BLaER1 (cell line): ENCODE data around the gene LRRC38.
A peak's percentile ranks its signal among the peaks of the same experiment; 100 is the strongest.

Experiments used
- H3K27ac ChIP-seq: shearing (Covaris generic); formaldehyde crosslinking; 2 replicates; pipeline ENCODE4 v1.8.1; 2022
- H3K27me3 ChIP-seq: shearing (Covaris generic); formaldehyde crosslinking; 2 replicates; pipeline ENCODE4 v1.8.1; 2022
- H3K36me3 ChIP-seq: shearing (Covaris generic); formaldehyde crosslinking; 2 replicates; pipeline ENCODE4 v1.8.1; 2022
- H3K4me1 ChIP-seq: shearing (Covaris generic); formaldehyde crosslinking; 2 replicates; pipeline ENCODE4 v1.8.1; 2022
- H3K4me2 ChIP-seq: shearing (Covaris generic); formaldehyde crosslinking; 2 replicates; pipeline ENCODE4 v1.8.1; 2022
- H3K4me3 ChIP-seq: shearing (Covaris generic); formaldehyde crosslinking; 2 replicates; pipeline ENCODE4 v1.8.1; 2022
- H3K9ac ChIP-seq: shearing (Covaris generic); formaldehyde crosslinking; 2 replicates; pipeline ENCODE4 v1.8.1; 2022
- H3K9me3 ChIP-seq: shearing (Covaris generic); formaldehyde crosslinking; 2 replicates; pipeline ENCODE4 v1.8.1; 2022
- H4K20me1 ChIP-seq: shearing (Covaris generic); formaldehyde crosslinking; 2 replicates; pipeline ENCODE4 v1.8.1; 2022
- Cebpa-rat ChIP-seq: shearing (Covaris generic); IDR thresholded peaks from 2 replicates; pipeline ENCODE4 v1.8.1; 2022

LRRC38 gene

GRCh38 chr1:13520985-13521384 lies 7.2 kb upstream of the LRRC38 start:
- Histone ChIP-seq H3K4me2 (no peak overlapping the region), H3K4me1 (peaks cover 1% of the 10 kb centered on the region; the same call in 1 of the 2 replicates), H3K9ac (no peak overlapping the region), H3K36me3 (no peaks in the 10 kb centered on the region), H3K4me3 (no peak overlapping the region), H3K9me3 (peaks cover 7% of the 10 kb centered on the region), H3K27ac (no peak overlapping the region), H3K27me3 (no peaks in the 10 kb centered on the region), H4K20me1 (no peaks in the 10 kb centered on the region)
- no peak for TF ChIP-seq Cebpa-rat

DNA sequence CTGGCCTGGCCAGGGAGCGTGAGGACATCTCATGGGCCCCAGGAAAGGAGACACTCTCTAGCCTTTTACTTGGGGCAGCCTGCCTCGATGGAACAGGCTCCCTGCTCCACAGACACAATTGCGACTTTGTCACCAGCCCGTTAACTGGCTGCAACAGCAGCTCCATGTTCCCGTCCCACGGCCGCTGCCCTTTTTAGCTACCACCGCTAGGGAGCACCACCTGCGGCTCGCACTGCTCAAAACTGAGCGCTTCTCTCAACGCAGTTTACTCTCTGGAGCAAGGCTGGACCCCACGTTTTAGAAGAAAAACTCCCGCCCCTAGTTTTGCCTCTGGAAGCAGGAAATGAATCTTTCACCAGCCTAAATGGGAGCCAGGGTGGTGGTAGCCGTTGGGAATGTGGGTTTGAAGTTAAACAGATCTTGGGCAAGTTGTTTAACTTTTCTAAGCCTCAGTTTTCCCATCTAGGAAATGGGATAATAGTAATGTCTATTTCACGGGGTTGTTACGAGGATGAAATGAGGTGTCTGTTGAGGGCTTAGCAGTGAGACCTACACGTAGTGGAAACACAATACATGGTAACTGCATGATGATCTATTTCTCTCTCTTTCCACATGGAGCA lies 3.5 kb upstream of the LRRC38 start:
- H3K4me2 ChIP-seq, result no peak overlapping the region
- no peaks in the 10 kb centered on the region for H3K9me3 ChIP-seq
- no peak overlapping the region for H3K27ac ChIP-seq
- no peak overlapping the region for H3K4me3 ChIP-seq
- H3K36me3 ChIP-seq, result no peaks in the 10 kb centered on the region
- H4K20me1 ChIP-seq, result no peaks in the 10 kb centered on the region
- no peak for TF ChIP-seq Cebpa-rat
- no peak overlapping the region for H3K9ac ChIP-seq
- H3K4me1 ChIP-seq, result peaks cover 35% of the 10 kb centered on the region
- H3K27me3 ChIP-seq, result peaks cover 27% of the 10 kb centered on the region

DNA sequence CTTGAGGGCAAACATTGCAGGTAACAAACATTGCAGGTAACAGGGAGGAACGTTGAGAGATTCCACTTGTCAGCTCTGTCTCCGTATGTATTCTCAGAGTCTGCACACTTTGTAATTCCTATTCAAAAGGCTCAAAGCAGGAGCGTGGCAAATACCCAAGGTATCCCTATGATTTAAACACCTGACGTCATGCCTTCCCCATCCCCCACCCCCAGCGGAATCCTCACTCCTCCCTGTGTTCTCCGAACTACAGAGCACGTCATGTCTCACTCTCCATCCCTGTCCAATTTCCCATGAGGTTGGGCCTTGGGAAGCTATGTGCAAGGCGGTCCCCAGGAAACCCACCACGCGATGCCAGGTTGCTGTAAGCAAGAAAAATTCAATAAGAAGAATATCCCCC lies 2.8 kb upstream of the LRRC38 start:
- Histone ChIP-seq H3K4me2 (no peak overlapping the region), H3K4me1 (peaks cover 40% of the 10 kb centered on the region), H4K20me1 (no peaks in the 10 kb centered on the region), H3K4me3 (no peak overlapping the region), H3K27ac (no peak overlapping the region), H3K9ac (no peak overlapping the region), H3K27me3 (peaks cover 34% of the 10 kb centered on the region), H3K9me3 (no peaks in the 10 kb centered on the region), H3K36me3 (no peaks in the 10 kb centered on the region)
- TF ChIP-seq Cebpa-rat, result no peak

GRCh38 chr1:13514821-13515220 lies 1.0 kb upstream of the LRRC38 start:
- Histone ChIP-seq H3K9me3 (no peaks in the 10 kb centered on the region), H3K4me3 (no peak overlapping the region), H3K4me2 (0 out of 2 replicates have a peak overlapping the region, but pooled peaks have one; percentile 92), H4K20me1 (no peaks in the 10 kb centered on the region), H3K27ac (no peak overlapping the region), H3K4me1 (peaks cover 40% of the 10 kb centered on the region), H3K36me3 (no peaks in the 10 kb centered on the region), H3K27me3 (peaks cover 46% of the 10 kb centered on the region), H3K9ac (no peak overlapping the region)
- TF ChIP-seq Cebpa-rat, result no peak

DNA sequence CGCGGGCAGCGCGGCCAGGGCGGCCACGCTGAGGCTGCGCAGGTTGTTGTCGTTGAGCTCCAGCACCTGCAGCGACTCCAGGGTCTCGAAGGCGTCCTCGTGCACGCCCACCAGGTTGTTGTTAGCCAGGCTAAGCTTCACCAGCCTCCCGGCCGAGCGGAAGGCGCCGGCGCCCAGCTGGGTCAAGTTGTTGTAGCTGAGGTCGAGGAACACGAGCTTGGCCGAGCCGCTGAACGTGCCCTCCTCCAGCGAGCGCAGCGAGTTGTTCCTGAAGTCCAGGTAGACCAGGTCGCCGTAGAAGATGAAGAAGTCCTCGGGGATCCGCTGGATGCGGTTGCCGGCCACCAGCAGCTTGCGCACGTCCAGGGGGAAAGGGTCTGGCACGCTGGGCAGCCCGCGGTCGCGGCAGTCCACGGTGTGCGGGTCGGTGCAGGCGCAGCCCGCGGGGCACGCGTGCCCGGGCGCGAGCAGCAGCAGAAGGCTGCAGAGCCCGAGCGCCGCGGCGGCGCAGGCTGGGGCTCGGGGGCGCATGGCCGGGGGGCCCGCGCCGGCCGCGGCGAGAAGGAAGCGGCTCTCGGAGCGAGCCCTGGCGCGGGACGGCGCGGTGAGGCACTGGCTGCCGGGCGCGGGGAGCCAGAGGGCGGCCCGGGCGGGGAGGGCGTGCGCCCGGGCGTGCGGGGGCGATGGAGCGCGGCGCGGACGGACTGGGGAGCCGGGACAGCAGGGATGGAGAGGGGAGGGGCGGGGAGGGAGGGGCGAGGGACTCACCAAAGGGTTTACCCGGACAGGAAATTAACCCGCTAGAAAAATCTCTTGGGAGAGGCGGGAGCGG lies 524 bp downstream of the LRRC38 start:
- no peaks in the 10 kb centered on the region for H3K9me3 ChIP-seq
- TF ChIP-seq Cebpa-rat, result no peak
- H3K27ac ChIP-seq, result no peak overlapping the region
- peak overlapping the region; percentile 92 for H3K4me2 ChIP-seq
- H4K20me1 ChIP-seq, result no peaks in the 10 kb centered on the region
- peaks cover 46% of the 10 kb centered on the region for H3K27me3 ChIP-seq
- H3K36me3 ChIP-seq, result no peaks in the 10 kb centered on the region
- peak overlapping the region; percentile 64 for H3K9ac ChIP-seq
- peaks cover 52% of the 10 kb centered on the region for H3K4me1 ChIP-seq
- H3K4me3 ChIP-seq, result peak overlapping the region; percentile 70

DNA sequence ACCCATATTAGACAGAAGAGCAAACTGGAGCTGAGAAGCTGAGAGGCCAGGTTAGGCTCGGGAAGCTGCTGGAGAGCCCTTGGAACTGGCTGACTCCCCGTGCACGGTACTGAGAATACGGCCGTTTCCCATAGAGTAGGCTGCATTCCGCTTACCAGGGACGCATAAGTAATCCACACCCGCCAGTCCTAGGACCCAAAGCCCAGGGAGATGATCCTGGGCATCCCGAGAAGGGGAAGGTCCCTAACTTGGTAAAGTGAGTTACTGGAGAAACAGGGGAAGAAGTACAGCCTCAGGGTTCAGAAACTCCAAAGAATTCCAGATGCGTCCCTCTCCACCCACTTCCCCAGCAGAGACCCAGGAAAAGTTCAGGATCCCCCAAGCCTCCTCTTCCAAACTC lies 1.3 kb downstream of the LRRC38 start:
- Histone ChIP-seq H3K9ac (no peak overlapping the region), H3K36me3 (no peaks in the 10 kb centered on the region), H4K20me1 (no peaks in the 10 kb centered on the region), H3K9me3 (no peaks in the 10 kb centered on the region), H3K4me2 (peak overlapping the region; percentile 92), H3K27ac (no peak overlapping the region), H3K27me3 (peaks cover 46% of the 10 kb centered on the region), H3K4me1 (peaks cover 53% of the 10 kb centered on the region), H3K4me3 (peak overlapping the region; percentile 70; the same call in 1 of the 2 replicates)
- TF ChIP-seq Cebpa-rat, result no peak

DNA sequence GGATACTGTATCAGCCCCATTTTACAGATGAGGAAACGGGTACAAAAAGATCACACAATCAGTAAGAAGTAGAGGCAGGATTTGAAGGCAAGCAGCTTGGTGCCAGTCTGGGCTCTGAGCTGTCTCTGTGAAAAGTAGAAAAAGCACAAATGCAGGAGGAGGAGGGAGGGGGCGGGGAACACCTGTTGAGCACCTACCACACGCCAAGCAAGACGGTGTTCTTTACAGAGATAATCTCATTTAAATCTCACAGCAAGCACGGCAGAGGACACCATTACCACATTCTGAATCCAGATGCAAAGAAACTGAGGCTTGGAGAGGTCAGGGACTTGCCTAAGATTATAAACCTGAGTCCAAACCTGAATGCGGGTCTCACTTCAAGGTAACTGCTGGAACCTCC lies 3.3 kb downstream of the LRRC38 start:
- Histone ChIP-seq H3K27me3 (peaks cover 46% of the 10 kb centered on the region), H3K9me3 (no peaks in the 10 kb centered on the region), H3K27ac (no peak overlapping the region), H3K4me3 (no peak overlapping the region), H3K4me2 (no peak overlapping the region), H3K36me3 (no peaks in the 10 kb centered on the region), H3K9ac (no peak overlapping the region), H3K4me1 (peaks cover 67% of the 10 kb centered on the region), H4K20me1 (no peaks in the 10 kb centered on the region)
- no peak for TF ChIP-seq Cebpa-rat

DNA sequence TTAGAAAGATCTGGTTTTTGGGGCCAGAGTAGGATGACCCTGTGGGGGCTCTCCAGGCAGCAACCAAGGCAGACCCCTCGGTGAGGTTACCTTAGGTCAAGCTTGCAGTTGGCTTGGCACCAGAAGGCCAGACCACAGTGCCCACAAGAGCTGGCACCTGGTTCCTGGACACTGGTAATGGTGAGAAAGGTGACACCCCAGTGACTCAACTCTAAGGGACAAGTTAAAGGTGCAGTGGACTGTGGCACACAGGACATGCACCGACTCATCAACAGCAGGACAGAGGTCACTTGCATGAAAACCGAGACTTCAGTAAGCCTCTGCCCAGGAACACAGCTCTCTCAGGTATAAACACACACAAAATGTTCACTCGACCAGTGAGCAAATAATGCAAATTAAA lies 6.7 kb downstream of the LRRC38 start:
- Histone ChIP-seq H3K9ac (no peak overlapping the region), H3K4me1 (peaks cover 69% of the 10 kb centered on the region), H4K20me1 (no peaks in the 10 kb centered on the region), H3K27ac (peak overlapping the region; percentile 42; the same call in 1 of the 2 replicates), H3K9me3 (no peaks in the 10 kb centered on the region), H3K4me2 (peak overlapping the region; percentile 81), H3K4me3 (no peak overlapping the region), H3K36me3 (no peaks in the 10 kb centered on the region), H3K27me3 (peaks cover 17% of the 10 kb centered on the region)
- TF ChIP-seq Cebpa-rat, result no peak

DNA sequence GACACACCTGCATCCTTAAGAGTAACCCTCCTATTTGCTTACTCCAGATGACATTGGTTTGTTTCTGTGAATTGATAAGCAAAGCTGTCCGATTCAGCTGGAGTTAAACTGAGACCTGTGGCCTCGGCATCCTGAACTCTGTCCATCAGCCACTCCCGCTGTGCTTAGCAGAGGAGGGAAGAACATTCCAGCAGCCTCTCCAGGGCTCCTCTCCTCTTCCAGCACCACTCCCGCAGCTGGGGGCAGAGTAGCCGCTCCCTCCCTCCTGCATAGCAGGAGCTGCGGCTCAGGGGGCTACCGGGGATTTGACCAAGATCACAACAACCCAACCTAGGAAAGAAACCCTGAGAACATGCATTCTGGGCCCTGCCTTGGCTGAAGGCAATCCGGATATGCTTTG lies 8.8 kb downstream of the LRRC38 start:
- no peaks in the 10 kb centered on the region for H4K20me1 ChIP-seq
- H3K9me3 ChIP-seq, result no peaks in the 10 kb centered on the region
- H3K36me3 ChIP-seq, result no peaks in the 10 kb centered on the region
- no peak for TF ChIP-seq Cebpa-rat
- peak overlapping the region; percentile 66 for H3K9ac ChIP-seq
- H3K4me3 ChIP-seq, result no peak overlapping the region
- H3K4me2 ChIP-seq, result peak overlapping the region; percentile 81
- no peaks in the 10 kb centered on the region for H3K27me3 ChIP-seq
- peak overlapping the region; percentile 83 for H3K27ac ChIP-seq
- H3K4me1 ChIP-seq, result peaks cover 87% of the 10 kb centered on the region

DNA sequence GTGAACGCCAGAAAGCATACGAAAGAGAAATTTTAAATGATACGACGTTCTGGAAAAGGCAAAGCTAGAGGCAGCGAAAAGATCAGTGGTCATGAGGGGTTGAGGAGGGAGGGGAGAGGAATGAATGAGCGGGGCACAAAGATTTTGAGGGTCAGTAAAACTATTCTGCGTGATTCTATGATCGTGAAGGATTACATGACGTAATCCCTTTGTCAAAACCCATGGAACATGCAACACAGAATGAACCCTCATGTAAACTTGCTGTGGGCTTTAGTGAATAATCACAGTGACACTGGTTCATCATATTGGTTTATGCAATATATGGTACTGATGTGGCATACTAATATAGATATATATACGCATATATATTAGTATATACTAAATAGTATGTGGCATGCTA lies 13.0 kb downstream of the LRRC38 start:
- peak overlapping the region; percentile 83 for H3K9ac ChIP-seq
- peak overlapping the region; percentile 98 for H3K27ac ChIP-seq
- H3K36me3 ChIP-seq, result no peaks in the 10 kb centered on the region
- peaks cover 96% of the 10 kb centered on the region for H3K4me1 ChIP-seq
- no peaks in the 10 kb centered on the region for H3K27me3 ChIP-seq
- no peak overlapping the region for H3K4me3 ChIP-seq
- no peaks in the 10 kb centered on the region for H4K20me1 ChIP-seq
- no peaks in the 10 kb centered on the region for H3K9me3 ChIP-seq
- peak overlapping the region; percentile 85 for H3K4me2 ChIP-seq
- no peak for TF ChIP-seq Cebpa-rat
